ENCODE data around the gene RTN4RL1.
A peak's percentile ranks its signal among the peaks of the same experiment; 100 is the strongest.

Gene RTN4RL1

GRCh38 chr17:2025220-2025621, at the start of gene RTN4RL1:
RTN4RL1 (minus strand) TSS chr17:2025334; CDS start chr17:2024865, 469 bp downstream.
- Mint-ChIP-seq H3K9me3 (no peaks in the 10 kb centered on the region), H3K27me3 (peaks cover 30% of the 10 kb centered on the region), H3K4me3 (peak within 1 kb of the TSS; percentile 68), H3K27ac (no peak within 1 kb of the TSS), H3K4me1 (peaks cover 18% of the 10 kb centered on the region), H3K36me3 (ENCODE audit: low read depth) (no peaks in the 10 kb centered on the region)
- ATAC-seq: no peak
- peak; percentile 60 for DNase-seq

GRCh38 chr17:2074919-2075318, 49.8 kb upstream of the RTN4RL1 start:
- Mint-ChIP-seq H3K4me1 (peaks cover 21% of the 10 kb centered on the region), H3K36me3 (ENCODE audit: low read depth) (peaks cover 30% of the 10 kb centered on the region), H3K27ac (no peak overlapping the region), H3K9me3 (no peaks in the 10 kb centered on the region), H3K4me3 (no peak overlapping the region), H3K27me3 (no peaks in the 10 kb centered on the region)
- DNase-seq (no peak), ATAC-seq (no peak)

GRCh38 chr17:2071455-2072281, 46.5 kb upstream of the RTN4RL1 start:
- Mint-ChIP-seq H3K27me3 (no peaks in the 10 kb centered on the region), H3K4me1 (peaks cover 40% of the 10 kb centered on the region), H3K9me3 (no peaks in the 10 kb centered on the region), H3K4me3 (no peak overlapping the region), H3K27ac (no peak overlapping the region), H3K36me3 (ENCODE audit: low read depth) (peaks cover 27% of the 10 kb centered on the region)
- ATAC-seq (no peak), DNase-seq (no peak)

- peaks cover 40% of the 10 kb centered on the region for H3K4me1 Mint-ChIP-seq
- H3K36me3 Mint-ChIP-seq (ENCODE audit: low read depth): peaks cover 28% of the 10 kb centered on the region
- no peaks in the 10 kb centered on the region for H3K9me3 Mint-ChIP-seq
- ATAC-seq (no peak), DNase-seq (no peak)
- peak overlapping the region; percentile 37 for H3K27ac Mint-ChIP-seq
- H3K27me3 Mint-ChIP-seq: no peaks in the 10 kb centered on the region
- H3K4me3 Mint-ChIP-seq: no peak overlapping the region
Observed at GRCh38 chr17:2071024-2071385, 45.9 kb upstream of the RTN4RL1 start.

- peak overlapping the region; percentile 37 for H3K4me3 Mint-ChIP-seq
- peak; percentile 71 for DNase-seq
- H3K27me3 Mint-ChIP-seq: no peaks in the 10 kb centered on the region
Observed at GRCh38 chr17:2070241-2071023, 45.3 kb upstream of the RTN4RL1 start.

GRCh38 chr17:2068519-2069051, 43.5 kb upstream of the RTN4RL1 start:
- Mint-ChIP-seq H3K27ac (no peak overlapping the region), H3K4me1 (peaks cover 41% of the 10 kb centered on the region), H3K36me3 (ENCODE audit: low read depth) (peaks cover 36% of the 10 kb centered on the region), H3K4me3 (peak overlapping the region; percentile 38), H3K9me3 (no peaks in the 10 kb centered on the region), H3K27me3 (no peaks in the 10 kb centered on the region)
- ATAC-seq: peak; percentile 24
- DNase-seq: no peak

More at GRCh38 chr17:2070241-2071023, 45.3 kb upstream of the RTN4RL1 start:
- Mint-ChIP-seq H3K36me3 (ENCODE audit: low read depth) (peaks cover 27% of the 10 kb centered on the region), H3K9me3 (no peaks in the 10 kb centered on the region), H3K27ac (peak overlapping the region; percentile 61), H3K4me1 (peaks cover 38% of the 10 kb centered on the region)
- peak; percentile 97 for ATAC-seq

GRCh38 chr17:2068031-2068518, 42.9 kb upstream of the RTN4RL1 start:
- no peaks in the 10 kb centered on the region for H3K9me3 Mint-ChIP-seq
- H3K36me3 Mint-ChIP-seq (ENCODE audit: low read depth): peaks cover 39% of the 10 kb centered on the region
- H3K27me3 Mint-ChIP-seq: no peaks in the 10 kb centered on the region
- H3K4me3 Mint-ChIP-seq: no peak overlapping the region
- peaks cover 41% of the 10 kb centered on the region for H3K4me1 Mint-ChIP-seq
- ATAC-seq (no peak), DNase-seq (no peak)
- H3K27ac Mint-ChIP-seq: no peak overlapping the region

GRCh38 chr17:2067608-2068024, 42.5 kb upstream of the RTN4RL1 start:
- ATAC-seq: no peak
- no peaks in the 10 kb centered on the region for H3K9me3 Mint-ChIP-seq
- no peak for DNase-seq
- H3K4me3 Mint-ChIP-seq: no peak overlapping the region
- H3K27ac Mint-ChIP-seq: no peak overlapping the region
- peaks cover 39% of the 10 kb centered on the region for H3K36me3 Mint-ChIP-seq (ENCODE audit: low read depth)
- H3K4me1 Mint-ChIP-seq: peaks cover 41% of the 10 kb centered on the region
- H3K27me3 Mint-ChIP-seq: no peaks in the 10 kb centered on the region

- Mint-ChIP-seq H3K4me3 (no peak overlapping the region), H3K4me1 (peaks cover 41% of the 10 kb centered on the region), H3K27me3 (no peaks in the 10 kb centered on the region), H3K36me3 (ENCODE audit: low read depth) (peaks cover 44% of the 10 kb centered on the region), H3K27ac (no peak overlapping the region), H3K9me3 (no peaks in the 10 kb centered on the region)
- DNase-seq: no peak
- no peak for ATAC-seq
Observed at GRCh38 chr17:2067048-2067561, 42.0 kb upstream of the RTN4RL1 start.

GRCh38 chr17:2065949-2066400, 40.8 kb upstream of the RTN4RL1 start:
- no peak overlapping the region for H3K4me3 Mint-ChIP-seq
- peaks cover 35% of the 10 kb centered on the region for H3K4me1 Mint-ChIP-seq
- H3K9me3 Mint-ChIP-seq: no peaks in the 10 kb centered on the region
- no peaks in the 10 kb centered on the region for H3K27me3 Mint-ChIP-seq
- no peak overlapping the region for H3K27ac Mint-ChIP-seq
- ATAC-seq (no peak), DNase-seq (no peak)
- peaks cover 46% of the 10 kb centered on the region for H3K36me3 Mint-ChIP-seq (ENCODE audit: low read depth)

GRCh38 chr17:2064980-2065785, 40.0 kb upstream of the RTN4RL1 start:
- Mint-ChIP-seq H3K4me3 (no peak overlapping the region), H3K4me1 (peaks cover 28% of the 10 kb centered on the region), H3K9me3 (no peaks in the 10 kb centered on the region), H3K27ac (no peak overlapping the region), H3K36me3 (ENCODE audit: low read depth) (peaks cover 52% of the 10 kb centered on the region), H3K27me3 (peaks cover 5% of the 10 kb centered on the region)
- DNase-seq (peak; percentile 76), ATAC-seq (peak; percentile 35)

- Mint-ChIP-seq H3K27me3 (peaks cover 9% of the 10 kb centered on the region), H3K4me3 (no peak overlapping the region), H3K36me3 (ENCODE audit: low read depth) (peaks cover 49% of the 10 kb centered on the region), H3K9me3 (no peaks in the 10 kb centered on the region), H3K27ac (no peak overlapping the region), H3K4me1 (peaks cover 24% of the 10 kb centered on the region)
- no peak for ATAC-seq
- DNase-seq: no peak
Observed at GRCh38 chr17:2064520-2064971, 39.4 kb upstream of the RTN4RL1 start.

GRCh38 chr17:2064147-2064489, 39.0 kb upstream of the RTN4RL1 start:
- Mint-ChIP-seq H3K36me3 (ENCODE audit: low read depth) (peaks cover 49% of the 10 kb centered on the region), H3K4me3 (no peak overlapping the region), H3K4me1 (peaks cover 23% of the 10 kb centered on the region), H3K27me3 (peaks cover 12% of the 10 kb centered on the region), H3K27ac (peak overlapping the region; percentile 29), H3K9me3 (no peaks in the 10 kb centered on the region)
- ATAC-seq (no peak), DNase-seq (no peak)
